Panc1 (cell line): ENCODE data around the gene VTI1A. TPM values are rescaled to one million over a fixed set of nuclear protein-coding genes. Genes with fewer than 3 reads are reported as not detected.
"Not testable (repeated sequence)": the region's sequence is repeated elsewhere in the genome, so short reads cannot be mapped to it uniquely, and the experiment has no call there.

Source experiments
- ATAC-seq: fragments of 200-7000 bp; cut with Tn5 transposase; 2 replicates; pipeline ENCODE4 v1.9.1; 2020; ENCODE audit warnings: mild to moderate bottlenecking, moderate library complexity
- BruUV-seq: library from RNA; stranded (reverse); fragments of 400-500 nt; replicated peaks from 2 replicates; lab custom pipeline; 2021; lab: Mats Ljungman, UMichigan
- CTCF ChIA-PET: fragments of 300-600 bp; sonication (Branson Sonifier 250); formaldehyde crosslinking; loops from one replicate; lab custom pipeline; 2022; ENCODE audit warnings: antibody characterized with exemption; lab: Charles Lee
- POLR2A ChIA-PET: fragments of 300-600 bp; sonication (Branson Sonifier 250); formaldehyde crosslinking; loops from one replicate; lab custom pipeline; 2022; ENCODE audit warnings: antibody characterized with exemption; lab: Charles Lee
- DNase-seq: peaks from one replicate; pipeline ENCODE4 v3.0.0-alpha.2; 2010; ENCODE audit warnings: low read depth, low spot score
- H3K27ac ChIP-seq: 2 replicates; pipeline ENCODE4 v1.5.1; 2011; ENCODE audit warnings: mild to moderate bottlenecking, low read length, inconsistent platforms
- H3K27me3 ChIP-seq: fragments of 200-500 bp; sonication (Bioruptor generic); 2 replicates; pipeline ENCODE4 v1.6.0; 2014; ENCODE audit warnings: low read length, inconsistent platforms; ENCODE audit not compliant: control insufficient read depth, insufficient read depth
- H3K36me3 ChIP-seq: fragments of 200-500 bp; sonication (Bioruptor generic); 2 replicates; pipeline ENCODE4 v1.5.1; 2014; ENCODE audit warnings: inconsistent platforms, mild to moderate bottlenecking, low read length, moderate library complexity; ENCODE audit not compliant: control insufficient read depth, insufficient read depth
- H3K4me1 ChIP-seq: 2 replicates; pipeline ENCODE4 v1.5.1; 2011; ENCODE audit warnings: inconsistent platforms, mild to moderate bottlenecking, low read length, moderate library complexity; ENCODE audit not compliant: control insufficient read depth, insufficient read depth
- H3K4me3 ChIP-seq, 2 experiments: 2 replicates each; pipeline ENCODE4 v1.5.1; 2011 to 2012; ENCODE audit warnings: low read depth in 2 of 2, low read length in 2 of 2, mild to moderate bottlenecking in 2 of 2, inconsistent platforms in 1 of 2, moderate library complexity in 1 of 2
- H3K9me3 ChIP-seq: fragments of 200-500 bp; sonication (Bioruptor generic); 2 replicates; pipeline ENCODE4 v1.5.1; 2014; ENCODE audit warnings: low read depth, mild to moderate bottlenecking, inconsistent platforms, low read length, moderate library complexity; ENCODE audit not compliant: control insufficient read depth, insufficient read depth
- POLR2AphosphoS5 ChIP-seq: IDR thresholded peaks from 2 replicates; pipeline ENCODE4 v1.6.1; 2012; ENCODE audit warnings: mild to moderate bottlenecking, low read depth, low read length, moderate library complexity
- REST ChIP-seq, 2 experiments: IDR thresholded peaks; 2 replicates each; pipeline ENCODE4 v1.6.1; 2011 to 2012; ENCODE audit warnings: low read depth in 2 of 2, control low read depth in 1 of 2, low read length in 1 of 2, mild to moderate bottlenecking in 1 of 2, moderate library complexity in 1 of 2; ENCODE audit not compliant: insufficient read depth in 1 of 2
- SIN3A ChIP-seq: IDR thresholded peaks from 2 replicates; pipeline ENCODE4 v1.6.1; 2012; ENCODE audit warnings: low read depth, mild to moderate bottlenecking, low read length, moderate library complexity, borderline replicate concordance; ENCODE audit not compliant: insufficient read depth
- TCF7L2 ChIP-seq: IDR thresholded peaks from 2 replicates; pipeline ENCODE4 v1.6.1; 2011; ENCODE audit warnings: mild to moderate bottlenecking, low read depth, low read length, inconsistent platforms
- in situ Hi-C: cut with HindIII; loops from 2 replicates; pipeline ENCODE4 v1.10.0; 2016; ENCODE audit warnings: low sequenced_read_pairs, low pct_unique_long_range_greater_than_20kb
- intact Hi-C: fragments of 100-400 bp; cut with micrococcal nuclease; formaldehyde crosslinking; loops from one replicate; pipeline ENCODE4 v1.10.0; 2022; ENCODE audit not compliant: unreplicated experiment
- total RNA-seq: library from RNA; stranded (reverse); gene quantifications from one replicate; pipeline ENCODE4 v1.2.1, GENCODE V29; 2021; ENCODE audit not compliant: unreplicated experiment
- TF ChIP-seq, protein P1 (sequence below): fragments of 450-650 bp; IDR thresholded peaks from 2 replicates; pipeline ENCODE4 v1.5.1; 2017; ENCODE audit warnings: mild to moderate bottlenecking

VTI1A gene
- total RNA-seq, 1 experiment from 2014 or later = 36.3 TPM

- H3K4me1 ChIP-seq = no peaks in the 10 kb centered on the region
- no peak for ATAC-seq
- no peaks in the 10 kb centered on the region for H3K9me3 ChIP-seq
- no TSS peak for BruUV-seq
- ChIA-PET POLR2A (no interaction called here), CTCF (no interaction called here)
- intact Hi-C loops = loop anchor here (10.0 kb wide), 1 partner anchor 226 kb away; the partner anchor contains the start of gene TCF7L2
- no peak for DNase-seq
- no peak for TF ChIP-seq REST (IDR thresholded peaks at IDR 0.05; ENCODE audit: insufficient read depth in 1 of 2, low read depth in 2 of 2, low read length in 1 of 2)
- no peak for TF ChIP-seq TCF7L2
- TF ChIP-seq SIN3A = no peak
- TF ChIP-seq, protein P1, sequence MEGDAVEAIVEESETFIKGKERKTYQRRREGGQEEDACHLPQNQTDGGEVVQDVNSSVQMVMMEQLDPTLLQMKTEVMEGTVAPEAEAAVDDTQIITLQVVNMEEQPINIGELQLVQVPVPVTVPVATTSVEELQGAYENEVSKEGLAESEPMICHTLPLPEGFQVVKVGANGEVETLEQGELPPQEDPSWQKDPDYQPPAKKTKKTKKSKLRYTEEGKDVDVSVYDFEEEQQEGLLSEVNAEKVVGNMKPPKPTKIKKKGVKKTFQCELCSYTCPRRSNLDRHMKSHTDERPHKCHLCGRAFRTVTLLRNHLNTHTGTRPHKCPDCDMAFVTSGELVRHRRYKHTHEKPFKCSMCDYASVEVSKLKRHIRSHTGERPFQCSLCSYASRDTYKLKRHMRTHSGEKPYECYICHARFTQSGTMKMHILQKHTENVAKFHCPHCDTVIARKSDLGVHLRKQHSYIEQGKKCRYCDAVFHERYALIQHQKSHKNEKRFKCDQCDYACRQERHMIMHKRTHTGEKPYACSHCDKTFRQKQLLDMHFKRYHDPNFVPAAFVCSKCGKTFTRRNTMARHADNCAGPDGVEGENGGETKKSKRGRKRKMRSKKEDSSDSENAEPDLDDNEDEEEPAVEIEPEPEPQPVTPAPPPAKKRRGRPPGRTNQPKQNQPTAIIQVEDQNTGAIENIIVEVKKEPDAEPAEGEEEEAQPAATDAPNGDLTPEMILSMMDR = no peak
- no peak for TF ChIP-seq POLR2AphosphoS5
- in situ Hi-C loops = no loop called here
- H3K27me3 ChIP-seq = no peaks in the 10 kb centered on the region
- H3K27ac ChIP-seq = no peak overlapping the region
- H3K4me3 ChIP-seq = no peak overlapping the region
- no peaks in the 10 kb centered on the region for H3K36me3 ChIP-seq
These were observed 282.0 kb downstream of the VTI1A start for GRCh38 chr10:112728997-112729396.

GRCh38 chr10:112731450-112731849 lies 284.4 kb downstream of the VTI1A start:
- intact Hi-C loops, H3K4me1 ChIP-seq, H3K9me3 ChIP-seq, H3K36me3 ChIP-seq, POLR2A ChIA-PET, CTCF ChIA-PET, DNase-seq, H3K27ac ChIP-seq, in situ Hi-C loops, H3K4me3 ChIP-seq, H3K27me3 ChIP-seq, BruUV-seq, ATAC-seq: not testable (repeated sequence)

DNA sequence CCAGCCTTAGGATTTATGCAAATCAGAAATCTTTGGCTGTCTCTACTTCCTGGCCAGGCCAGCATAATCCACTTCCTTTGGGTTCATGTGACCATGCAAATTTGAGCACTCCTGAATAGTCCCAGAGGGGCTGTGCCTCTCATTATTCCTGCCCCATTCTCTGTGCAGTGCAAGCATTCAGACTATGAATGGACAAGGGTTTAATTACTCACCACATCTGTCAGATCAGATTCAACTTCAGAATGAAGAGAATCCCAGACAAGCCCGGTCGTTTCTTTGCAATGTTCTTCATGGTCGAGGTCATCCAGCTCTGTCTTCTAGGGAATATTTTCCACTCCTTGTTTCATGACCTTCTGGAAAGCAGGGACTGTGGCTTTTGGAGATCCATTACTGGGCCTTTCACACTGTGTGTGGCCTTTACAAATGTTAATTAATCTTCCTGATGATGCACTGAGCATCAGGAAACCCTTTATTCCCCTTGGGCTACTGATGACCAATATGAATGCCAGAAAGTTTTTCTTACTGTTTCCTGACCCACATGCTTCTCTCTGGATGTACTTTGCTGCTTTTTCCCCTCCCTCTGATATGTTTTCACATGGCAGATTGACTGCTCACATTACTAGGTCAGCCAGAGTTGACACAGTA lies 285.4 kb downstream of the VTI1A start:
- H3K36me3 ChIP-seq = no peaks in the 10 kb centered on the region
- in situ Hi-C loops = no loop called here
- intact Hi-C loops = no loop called here
- ChIA-PET POLR2A (no interaction called here), CTCF (no interaction called here)
- no TSS peak for BruUV-seq
- TF ChIP-seq POLR2AphosphoS5 (no peak), REST (IDR thresholded peaks at IDR 0.05; ENCODE audit: insufficient read depth in 1 of 2, low read depth in 2 of 2, low read length in 1 of 2) (no peak), SIN3A (no peak), TCF7L2 (no peak)
- TF ChIP-seq, protein P1 = no peak
- no peak for DNase-seq
- no peaks in the 10 kb centered on the region for H3K4me1 ChIP-seq
- no peaks in the 10 kb centered on the region for H3K27me3 ChIP-seq
- H3K27ac ChIP-seq = no peak overlapping the region
- H3K9me3 ChIP-seq = no peaks in the 10 kb centered on the region
- no peak overlapping the region for H3K4me3 ChIP-seq
- ATAC-seq = no peak
